H1 (cell line): Measurements from ENCODE around the gene SETD1B. TPM values are rescaled to one million over a fixed set of nuclear protein-coding genes. Genes with fewer than 3 reads are reported as not detected.

Source experiments
- CTCF ChIA-PET: fragments of 300-600 bp; sonication (Branson Sonifier 250); formaldehyde crosslinking; loops from one replicate; lab custom pipeline; 2021; ENCODE audit not compliant: partially characterized antibody; lab: Charles Lee
- POLR2A ChIA-PET: fragments of 300-600 bp; sonication (Branson Sonifier 250); formaldehyde crosslinking; loops from one replicate; lab custom pipeline; 2021; ENCODE audit warnings: inconsistent platforms; ENCODE audit not compliant: partially characterized antibody; lab: Charles Lee
- DNase-seq, 2 experiments: peaks; one replicate each; pipeline versions ENCODE4 v3.0.0 to v3.0.0-alpha.2; 2010 to 2022; ENCODE audit warnings: low spot score in 2 of 2, low read depth in 1 of 2, mixed read lengths in 1 of 2
- FAIRE-seq: peaks from 2 replicates; lab custom pipeline; 2011; peaks lifted over from hg19 to GRCh38; lab: Jason Lieb, UNC
- H2AFZ ChIP-seq: 2 replicates; pipeline ENCODE4 v1.8.1; 2012; ENCODE audit warnings: low read length, inconsistent platforms
- H2AK5ac ChIP-seq: 2 replicates; pipeline ENCODE4 v1.6.1; 2013; ENCODE audit warnings: low read depth, low read length
- H2BK120ac ChIP-seq: replicated peaks from 2 replicates; pipeline ENCODE3; 2013; ENCODE audit warnings: low read depth, low read length, inconsistent platforms
- H2BK12ac ChIP-seq: 2 replicates; pipeline ENCODE4 v1.6.1; 2013; ENCODE audit warnings: low read depth, low read length
- H2BK15ac ChIP-seq: 2 replicates; pipeline ENCODE4 v1.6.1; 2013; ENCODE audit warnings: low read length
- H2BK20ac ChIP-seq: 2 replicates; pipeline ENCODE4 v1.6.1; 2013; ENCODE audit warnings: low read length
- H2BK5ac ChIP-seq: 2 replicates; pipeline ENCODE4 v1.6.1; 2013; ENCODE audit warnings: low read depth, low read length
- H3K14ac ChIP-seq: 2 replicates; pipeline ENCODE4 v1.6.1; 2013; ENCODE audit warnings: inconsistent platforms; ENCODE audit not compliant: insufficient read length
- H3K18ac ChIP-seq: 2 replicates; pipeline ENCODE4 v1.6.1; 2013; ENCODE audit warnings: low read length; ENCODE audit errors: extremely low read depth
- H3K23ac ChIP-seq: 2 replicates; pipeline ENCODE4 v1.6.1; 2013; ENCODE audit warnings: inconsistent platforms; ENCODE audit not compliant: insufficient read length
- H3K23me2 ChIP-seq: 2 replicates; pipeline ENCODE4 v1.6.1; 2013; ENCODE audit warnings: low read depth, low read length
- H3K27ac ChIP-seq: 2 replicates; pipeline ENCODE4 v1.6.1; 2011; ENCODE audit warnings: low read depth, low read length, inconsistent platforms
- H3K27me3 ChIP-seq, 4 experiments: replicated peaks in 1 of 4; 1 replicate in 1 of 4; 2 replicates in 3 of 4; pipeline versions ENCODE4 v1.6.1 to v1.8.1; 2011 to 2013; ENCODE audit warnings: low read length in 3 of 4, mild to moderate bottlenecking in 3 of 4, inconsistent platforms in 2 of 4, mixed read lengths in 2 of 4, moderate library complexity in 1 of 4; ENCODE audit not compliant: control insufficient read depth in 3 of 4, insufficient read depth in 3 of 4; ENCODE audit errors: extremely low read depth in 1 of 4
- H3K36me3 ChIP-seq, 4 experiments: 2 replicates each; pipeline versions ENCODE4 v1.6.1 to v1.8.1; 2011 to 2013; ENCODE audit warnings: mild to moderate bottlenecking in 4 of 4, low read length in 3 of 4, moderate library complexity in 2 of 4, control low read depth in 1 of 4, inconsistent platforms in 1 of 4; ENCODE audit not compliant: insufficient read depth in 4 of 4, control insufficient read depth in 2 of 4
- H3K4ac ChIP-seq: replicated peaks from 2 replicates; pipeline ENCODE3; 2013; ENCODE audit warnings: low read length, low read depth, mixed read lengths, inconsistent platforms; ENCODE audit not compliant: insufficient read length
- H3K4me1 ChIP-seq, 4 experiments: replicated peaks in 1 of 4; 1 replicate in 1 of 4; 2 replicates in 3 of 4; pipeline versions ENCODE4 v1.6.1 to v1.8.1; 2011 to 2013; ENCODE audit warnings: low read length in 3 of 4, inconsistent platforms in 2 of 4, mixed read lengths in 1 of 4; ENCODE audit not compliant: insufficient read depth in 4 of 4, control insufficient read depth in 3 of 4
- H3K4me2 ChIP-seq, 2 experiments: 2 replicates each; pipeline versions ENCODE4 v1.6.1 to v1.8.1; 2011 to 2013; ENCODE audit warnings: low read depth in 2 of 2, low read length in 2 of 2, control low read depth in 1 of 2, inconsistent platforms in 1 of 2, mild to moderate bottlenecking in 1 of 2; ENCODE audit not compliant: insufficient read depth in 1 of 2
- H3K4me3 ChIP-seq, 4 experiments: fragments of 200-600, 300-600 bp in 1 of 4; sonication (generic), shearing (Covaris generic), sonication (Bioruptor Twin) in 1 of 4; 2 replicates each; pipeline versions ENCODE4 v1.5.1 to v1.8.1; 2011 to 2016; ENCODE audit warnings: low read length in 4 of 4, low read depth in 3 of 4, control low read depth in 2 of 4, inconsistent platforms in 2 of 4, mild to moderate bottlenecking in 2 of 4, mixed read lengths in 1 of 4, moderate library complexity in 1 of 4; ENCODE audit not compliant: insufficient read depth in 2 of 4; ENCODE audit errors: extremely low read depth in 1 of 4
- H3K56ac ChIP-seq: replicated peaks from 2 replicates; pipeline ENCODE3; 2013; ENCODE audit warnings: low read depth, mild to moderate bottlenecking, mixed read lengths, low read length, inconsistent platforms; ENCODE audit not compliant: insufficient read length
- H3K79me1 ChIP-seq: 2 replicates; pipeline ENCODE4 v1.6.1; 2013; ENCODE audit warnings: low read depth, low read length, control low read depth
- H3K79me2 ChIP-seq, 2 experiments: 2 replicates each; pipeline versions ENCODE4 v1.6.1 to v1.8.1; 2012 to 2013; ENCODE audit warnings: low read length in 2 of 2, mild to moderate bottlenecking in 2 of 2, inconsistent platforms in 1 of 2; ENCODE audit not compliant: insufficient read depth in 2 of 2, control insufficient read depth in 1 of 2
- H3K9ac ChIP-seq, 4 experiments: replicated peaks in 1 of 4; 1 replicate in 1 of 4; 2 replicates in 3 of 4; pipeline versions ENCODE4 v1.6.1 to v1.8.1; 2011 to 2013; ENCODE audit warnings: low read depth in 3 of 4, low read length in 3 of 4, control low read depth in 2 of 4, mild to moderate bottlenecking in 2 of 4, moderate library complexity in 2 of 4, inconsistent platforms in 1 of 4; ENCODE audit errors: extremely low read depth in 1 of 4
- H3K9me3 ChIP-seq, 2 experiments: 2 replicates each; pipeline versions ENCODE4 v1.6.1 to v1.8.1; 2012 to 2013; ENCODE audit warnings: mild to moderate bottlenecking in 2 of 2, moderate library complexity in 2 of 2, control low read depth in 1 of 2, inconsistent platforms in 1 of 2, low read depth in 1 of 2, low read length in 1 of 2, mixed read lengths in 1 of 2; ENCODE audit not compliant: insufficient read depth in 2 of 2
- H4K20me1 ChIP-seq, 2 experiments: replicated peaks in 1 of 2; 2 replicates each; pipeline versions ENCODE3 to v1.8.1; 2011 to 2013; ENCODE audit warnings: inconsistent platforms in 2 of 2, low read length in 2 of 2, mild to moderate bottlenecking in 1 of 2; ENCODE audit not compliant: insufficient read depth in 2 of 2, control insufficient read depth in 1 of 2
- H4K5ac ChIP-seq: 2 replicates; pipeline ENCODE4 v1.6.1; 2013; ENCODE audit warnings: low read length, low read depth, mixed read lengths, inconsistent platforms; ENCODE audit not compliant: insufficient read length
- H4K8ac ChIP-seq: 2 replicates; pipeline ENCODE4 v1.8.0; 2013; ENCODE audit warnings: mild to moderate bottlenecking, moderate library complexity, low read length, inconsistent platforms; ENCODE audit not compliant: insufficient read depth; ENCODE audit errors: extremely low read depth
- H4K91ac ChIP-seq: replicated peaks from 2 replicates; pipeline ENCODE3; 2013; ENCODE audit warnings: low read length, mixed read lengths, inconsistent platforms; ENCODE audit not compliant: insufficient read length
- POLR2A ChIP-seq, 2 experiments: IDR thresholded peaks; 1 replicate in 1 of 2; 2 replicates in 1 of 2; pipeline ENCODE4 v1.6.1; 2011; ENCODE audit warnings: low read depth in 2 of 2, low read length in 2 of 2, mild to moderate bottlenecking in 2 of 2; ENCODE audit errors: control extremely low read depth in 1 of 2
- RNF2 ChIP-seq: fragments of 200-900, 300-1000 bp; sonication (generic); IDR thresholded peaks from 2 replicates; pipeline ENCODE4 v1.7.1; 2016; ENCODE audit warnings: borderline replicate concordance, low read depth, mild to moderate bottlenecking, antibody characterized with exemption, low read length; ENCODE audit not compliant: poor library complexity, severe bottlenecking; ENCODE audit errors: missing control alignments
- WGBS, 2 experiments: shearing (Covaris generic) in 1 of 2; methylation state at CpG; one replicate each; pipeline versions ENCODE4 v1.1.6 to v1.1.7; 2013 to 2015; ENCODE audit warnings: low lambda C conversion rate in 2 of 2, mixed read lengths in 2 of 2, inconsistent platforms in 1 of 2, low coverage in 1 of 2, missing lambda C conversion rate in 1 of 2; ENCODE audit not compliant: insufficient replicate concordance in 2 of 2, insufficient coverage in 1 of 2, insufficient read length in 1 of 2; ENCODE audit errors: extremely low coverage in 1 of 2, missing lambda C conversion rate in 1 of 2; 5-methylcytosine and 5-hydroxymethylcytosine counted together
- polyA plus RNA-seq, 7 experiments: library from polyadenylated mRNA; depleted of rRNA in 3 of 7; stranded (reverse) in 5 of 7; unstranded in 2 of 7; fragments of >200 nt in 5 of 7; fragments of 200-250 nt in 2 of 7; gene quantifications; 1 replicate in 5 of 7; 2 replicates in 1 of 7; 4 replicates in 1 of 7; pipeline versions ENCODE4 v1.2.1 to v1.2.3, GENCODE V29; 2011 to 2013; ENCODE audit warnings: missing spikeins in 2 of 7, mixed read lengths in 2 of 7
- total RNA-seq: library from RNA; stranded (reverse); fragmentation: NEBNext Ultra II Directional; extraction: Animal tissue kit (Norgen Biotek cat#: 25700); gene quantifications from 2 replicates; pipeline ENCODE4 v1.2.1, GENCODE V29; 2021

The SETD1B gene
- total and polyA plus RNA-seq, 2 of the 8 experiments (the other 6 are each of a cell fraction or from before 2014, with no cell fraction given): 1.3 to 17.7 TPM

GRCh38 chr12:121807642-121808347, 4.0 kb downstream of the SETD1B start:
- Histone ChIP-seq H2BK15ac (no peak overlapping the region), H3K79me2 (peaks cover 0 to 40% of the 10 kb centered on the region in 2 experiments; a peak in 1 of 4 replicates), H3K18ac (no peak overlapping the region), H3K4me3 (no peak overlapping the region), H2BK20ac (no peak overlapping the region), H3K9me3 (no peaks in the 10 kb centered on the region), H3K23ac (no peak overlapping the region), H3K4me2 (peak overlapping the region in 1 of 2 experiments; percentile 11; a peak in 1 of 4 replicates), H3K4ac (no peak overlapping the region), H4K5ac (no peak overlapping the region), H2BK120ac (no peak overlapping the region), H2BK5ac (no peak overlapping the region), H3K27me3 (no peaks in the 10 kb centered on the region)
- no peak for FAIRE-seq
- DNase-seq: no peak
- TF ChIP-seq POLR2A (IDR thresholded peaks at IDR 0.05; ENCODE audit: control extremely low read depth in 1 of 2, low read depth in 2 of 2, low read length in 2 of 2) (0 out of 3 replicates have a peak, but pooled peaks of 1 of the 2 experiments have one; percentile 17), RNF2 (no peak)
- TF ChIP-seq, all 59 proteins: peak for 1
- H2AK5ac ChIP-seq: no peak overlapping the region
- peaks cover 20% of the 10 kb centered on the region for H3K23me2 ChIP-seq
- H3K9ac ChIP-seq: no peak overlapping the region
- ChIA-PET POLR2A (interaction anchor here (0.6 to 27.9 kb wide), 6 partner anchors 14 to 710 kb away, joined by 3 to 958 read pairs (median 3); partner anchors contain the start of genes RHOF and SETD1B), CTCF (interaction anchor here (0.6 to 12.0 kb wide), 6 partner anchors 8 to 111 kb away, joined by 3 to 363 read pairs (median 4); partner anchors contain the start of genes CFAP251 and RHOF)
- H3K14ac ChIP-seq: no peak overlapping the region
- no peak overlapping the region for H2AFZ ChIP-seq
- peaks cover 0 to 29% (median 13%) of the 10 kb centered on the region in 4 experiments; a peak in 3 of 8 replicates for H3K36me3 ChIP-seq
- WGBS, 2 experiments: 82% methylated on average over 13 of the region's 14 CpGs; no CpG with 5 or more reads in 1 of the 2 experiments
- H4K20me1 ChIP-seq: peaks cover 2 to 9% of the 10 kb centered on the region in 2 experiments
- no peak overlapping the region for H2BK12ac ChIP-seq
- no peak overlapping the region for H3K27ac ChIP-seq
- no peak overlapping the region for H3K56ac ChIP-seq
- peaks cover 11% of the 10 kb centered on the region for H3K79me1 ChIP-seq
- H4K91ac ChIP-seq: no peak overlapping the region
- no peak overlapping the region for H4K8ac ChIP-seq
- peaks cover 7 to 31% (median 25%) of the 10 kb centered on the region in 4 experiments for H3K4me1 ChIP-seq
